Erythroblast (primary cell): ENCODE measurements around the gene DIPK1B.
"Not testable (repeated sequence)": the region's sequence is repeated elsewhere in the genome, so short reads cannot be mapped to it uniquely, and the experiment has no call there.

ENCODE experiments used
- GATA1 ChIP-seq: IDR thresholded peaks from 2 replicates; pipeline ENCODE4 v1.6.1; 2011; ENCODE audit warnings: low read depth, mild to moderate bottlenecking, control low read depth, low read length, moderate library complexity
- POLR2A ChIP-seq: IDR thresholded peaks from 2 replicates; pipeline ENCODE4 v1.6.1; 2011; ENCODE audit warnings: mild to moderate bottlenecking, low read length

- TF ChIP-seq POLR2A, GATA1: not testable (repeated sequence)
Observed at GRCh38 chr9:136755302-136756133, 43.1 kb downstream of the DIPK1B start.
